ENCODE data around the gene DHX36. TPM values are rescaled to one million over a fixed set of nuclear protein-coding genes. Genes with fewer than 3 reads are reported as not detected.

DHX36 gene
- total and polyA plus RNA-seq, 5 experiments from 2014 or later = 15.2 to 121 (median 16.6) TPM

GRCh38 chr3:154316974-154317767, 7.1 kb downstream of the DHX36 start:
- no peak for ATAC-seq
- no peaks in the 10 kb centered on the region for H3K27me3 Mint-ChIP-seq
- DNase-seq = no peak
- no peaks in the 10 kb centered on the region for H3K9me3 Mint-ChIP-seq
- H3K27ac Mint-ChIP-seq = peak overlapping the region in 9 of 10 donors; percentile 8 to 73 (median 35)
- peaks cover 0 to 58% (median 23%) of the 10 kb centered on the region in 3 donors for H3K36me3 Mint-ChIP-seq
- peaks cover 0 to 27% (median 14%) of the 10 kb centered on the region in 4 donors for H3K4me1 Mint-ChIP-seq
- POLR2A ChIA-PET = no interaction called here
- H3K4me3 Mint-ChIP-seq = peak overlapping the region in 7 of 10 donors; percentile 22 to 68 (median 43)

DNA sequence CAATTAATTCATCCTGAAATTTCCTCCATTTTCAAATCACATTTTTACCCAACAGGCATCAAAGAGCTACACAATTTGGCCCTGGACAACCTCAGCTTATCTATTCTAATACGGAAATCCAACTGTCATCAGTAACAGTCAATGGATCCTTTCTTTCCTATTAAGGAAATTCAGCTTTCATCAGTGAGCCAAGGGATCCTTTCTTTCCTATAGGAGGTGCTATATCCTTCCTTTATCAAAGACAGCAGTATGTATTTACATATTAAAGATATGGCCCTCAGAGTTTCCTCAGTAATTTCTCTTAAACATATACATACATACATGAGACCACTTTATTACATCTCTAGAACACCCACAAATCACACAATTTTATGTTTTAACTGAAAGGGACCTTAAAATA, 10.1 kb downstream of the DHX36 start:
- POLR2A ChIA-PET = no interaction called here
- peak overlapping the region in 3 of 10 donors; percentile 33 to 83 (median 61) for H3K27ac Mint-ChIP-seq
- peaks cover 0 to 68% (median 18%) of the 10 kb centered on the region in 3 donors for H3K36me3 Mint-ChIP-seq
- DNase-seq = no peak
- H3K9me3 Mint-ChIP-seq = no peaks in the 10 kb centered on the region
- no peak for ATAC-seq
- H3K4me1 Mint-ChIP-seq = peaks cover 0 to 16% (median 10%) of the 10 kb centered on the region in 4 donors
- H3K27me3 Mint-ChIP-seq = no peaks in the 10 kb centered on the region
- H3K4me3 Mint-ChIP-seq = no peak overlapping the region

- no peak for DNase-seq
- Mint-ChIP-seq H3K27ac (no peak overlapping the region), H3K27me3 (no peaks in the 10 kb centered on the region), H3K36me3 (peaks cover 0 to 80% (median 20%) of the 10 kb centered on the region in 3 donors), H3K4me1 (peaks cover 8 to 24% (median 15%) of the 10 kb centered on the region in 4 donors), H3K9me3 (no peaks in the 10 kb centered on the region), H3K4me3 (no peak overlapping the region)
- POLR2A ChIA-PET = no interaction called here
- ATAC-seq = no peak
These were observed 13.4 kb downstream of the DHX36 start for GRCh38 chr3:154310840-154311239.

GRCh38 chr3:154307363-154307762, 16.9 kb downstream of the DHX36 start:
- no peaks in the 10 kb centered on the region for H3K9me3 Mint-ChIP-seq
- POLR2A ChIA-PET = no interaction called here
- H3K4me1 Mint-ChIP-seq = peaks cover 8 to 13% (median 12%) of the 10 kb centered on the region in 4 donors
- H3K27me3 Mint-ChIP-seq = no peaks in the 10 kb centered on the region
- DNase-seq = no peak
- no peak for ATAC-seq
- H3K36me3 Mint-ChIP-seq = peaks cover 2 to 80% (median 8%) of the 10 kb centered on the region in 3 donors
- no peak overlapping the region for H3K4me3 Mint-ChIP-seq
- H3K27ac Mint-ChIP-seq = peak overlapping the region in 6 of 10 donors; percentile 3 to 70 (median 22)

DNA sequence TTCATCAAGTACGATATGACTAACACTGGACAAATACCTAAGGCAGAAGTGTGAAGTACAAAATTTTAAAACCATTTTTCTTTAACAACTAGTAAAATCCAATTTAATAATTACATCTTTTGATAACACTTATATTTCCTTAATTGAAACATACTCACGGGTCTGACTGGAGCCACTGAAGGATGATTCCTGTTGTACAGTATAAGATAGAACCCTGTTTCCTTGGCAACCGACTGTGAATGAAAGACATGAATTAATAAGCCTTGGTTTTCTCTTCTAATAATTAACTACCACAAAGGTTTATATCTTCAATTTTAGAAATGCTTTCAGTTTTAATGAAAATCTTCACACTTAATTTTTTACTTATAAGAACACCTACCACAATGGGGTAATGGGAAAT, 19.4 kb downstream of the DHX36 start:
- peaks cover 4 to 93% (median 14%) of the 10 kb centered on the region in 3 donors for H3K36me3 Mint-ChIP-seq
- ATAC-seq (no peak), DNase-seq (no peak)
- peaks cover 9 to 13% (median 12%) of the 10 kb centered on the region in 4 donors for H3K4me1 Mint-ChIP-seq
- H3K27ac Mint-ChIP-seq = peak overlapping the region in 2 of 10 donors; percentile 29 to 31
- POLR2A ChIA-PET = no interaction called here
- no peaks in the 10 kb centered on the region for H3K9me3 Mint-ChIP-seq
- H3K4me3 Mint-ChIP-seq = no peak overlapping the region
- H3K27me3 Mint-ChIP-seq = no peaks in the 10 kb centered on the region

GRCh38 chr3:154304116-154304786, 20.0 kb downstream of the DHX36 start:
- ATAC-seq (no peak), DNase-seq (no peak)
- Mint-ChIP-seq H3K27me3 (no peaks in the 10 kb centered on the region), H3K27ac (peak overlapping the region in 1 of 10 donors; percentile 55), H3K9me3 (no peaks in the 10 kb centered on the region), H3K4me3 (no peak overlapping the region), H3K36me3 (peaks cover 4 to 92% (median 17%) of the 10 kb centered on the region in 3 donors), H3K4me1 (peaks cover 9 to 13% (median 12%) of the 10 kb centered on the region in 4 donors)
- POLR2A ChIA-PET = no interaction called here

- POLR2A ChIA-PET = no interaction called here
- Mint-ChIP-seq H3K4me1 (peaks cover 0 to 4% (median 2%) of the 10 kb centered on the region in 4 donors), H3K36me3 (peaks cover 4 to 88% (median 23%) of the 10 kb centered on the region in 3 donors), H3K27me3 (no peaks in the 10 kb centered on the region), H3K27ac (peak overlapping the region in 2 of 10 donors; percentile 42 to 65), H3K9me3 (no peaks in the 10 kb centered on the region), H3K4me3 (no peak overlapping the region)
- ATAC-seq = no peak
- DNase-seq = no peak
These were observed 22.7 kb downstream of the DHX36 start for GRCh38 chr3:154301561-154301960.

DNA sequence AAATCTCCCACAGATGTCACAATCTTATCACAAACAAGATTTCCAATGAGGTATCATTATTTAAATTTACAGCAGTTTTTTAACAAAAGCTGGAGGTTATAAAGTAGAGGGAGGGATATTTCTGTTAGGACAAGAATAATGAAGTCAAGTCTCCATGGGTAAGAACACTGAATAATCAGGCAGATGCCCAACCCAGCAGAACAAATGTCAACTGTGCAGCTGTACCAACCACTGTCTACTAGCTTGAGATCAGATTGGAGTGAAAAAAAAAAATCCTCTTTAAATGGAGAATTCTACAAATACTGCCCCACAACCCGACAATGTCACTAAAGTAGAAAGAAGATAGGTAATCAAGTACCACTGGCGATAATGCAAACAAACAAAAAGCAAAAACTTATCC, 30.3 kb downstream of the DHX36 start:
- Mint-ChIP-seq H3K27me3 (no peaks in the 10 kb centered on the region), H3K4me1 (peaks cover 0 to 6% (median 0%) of the 10 kb centered on the region in 4 donors), H3K27ac (peak overlapping the region in 7 of 10 donors; percentile 1 to 76 (median 19)), H3K9me3 (no peaks in the 10 kb centered on the region), H3K36me3 (peaks cover 7 to 85% (median 42%) of the 10 kb centered on the region in 3 donors), H3K4me3 (no peak overlapping the region)
- POLR2A ChIA-PET = no interaction called here
- ATAC-seq (no peak), DNase-seq (no peak)

DNA sequence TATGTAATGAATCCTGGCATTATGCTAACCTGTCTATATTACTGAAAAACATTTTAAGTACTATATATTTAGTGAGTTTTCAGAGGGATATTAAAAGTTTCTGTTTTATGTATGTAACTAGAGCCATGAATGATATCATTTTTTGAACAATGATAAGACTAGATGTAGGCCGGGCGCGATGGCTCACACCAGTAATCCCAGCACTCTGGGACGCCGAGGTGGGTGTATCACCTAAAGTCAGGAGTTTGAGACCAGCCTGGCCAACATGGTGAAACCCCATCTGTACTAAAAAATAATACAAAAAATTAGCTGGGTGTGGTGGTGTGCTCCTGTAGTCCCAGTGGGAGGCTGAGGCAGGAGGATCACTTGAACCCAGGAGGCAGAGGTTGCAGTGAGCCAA, 34.1 kb downstream of the DHX36 start:
- Mint-ChIP-seq H3K27me3 (no peaks in the 10 kb centered on the region), H3K9me3 (no peaks in the 10 kb centered on the region), H3K4me1 (peaks cover 0 to 5% (median under 1%) of the 10 kb centered on the region in 4 donors), H3K36me3 (peaks cover 12 to 91% (median 43%) of the 10 kb centered on the region in 3 donors), H3K27ac (peak overlapping the region in 3 of 10 donors; percentile 27 to 42 (median 41)), H3K4me3 (no peak overlapping the region)
- DNase-seq (no peak), ATAC-seq (no peak)
- POLR2A ChIA-PET = no interaction called here

GRCh38 chr3:154285221-154285620, 39.1 kb downstream of the DHX36 start:
- H3K36me3 Mint-ChIP-seq = peaks cover 4 to 93% (median 35%) of the 10 kb centered on the region in 3 donors

DNA sequence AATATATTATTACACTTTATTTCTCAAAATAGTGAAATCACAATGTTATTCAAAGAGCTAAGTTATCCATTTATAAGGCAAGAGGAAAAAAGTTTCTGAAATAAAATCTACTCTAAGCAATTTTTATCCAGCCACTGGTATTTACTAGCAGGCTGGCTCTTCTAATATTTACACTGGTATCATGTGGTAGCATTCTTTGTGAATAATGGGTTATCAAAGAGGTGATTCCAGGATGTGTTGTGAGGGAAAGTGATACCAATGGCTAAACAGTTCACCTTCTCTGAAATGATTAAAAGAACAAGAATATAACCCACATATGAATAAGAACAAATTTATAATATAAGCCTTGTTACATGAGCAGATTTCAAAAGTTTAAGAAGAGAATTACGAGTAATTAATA, 44.1 kb downstream of the DHX36 start:
- POLR2A ChIA-PET = no interaction called here
- DNase-seq (no peak), ATAC-seq (no peak)
- peaks cover 0 to 1% (median under 1%) of the 10 kb centered on the region in 4 donors for H3K4me1 Mint-ChIP-seq
- no peak overlapping the region for H3K4me3 Mint-ChIP-seq
- peaks cover 3 to 88% (median 39%) of the 10 kb centered on the region in 3 donors for H3K36me3 Mint-ChIP-seq
- H3K9me3 Mint-ChIP-seq = no peaks in the 10 kb centered on the region
- peak overlapping the region in 3 of 10 donors; percentile 22 to 53 (median 29) for H3K27ac Mint-ChIP-seq
- no peaks in the 10 kb centered on the region for H3K27me3 Mint-ChIP-seq

More at GRCh38 chr3:154285221-154285620, 39.1 kb downstream of the DHX36 start:
- DNase-seq (no peak), ATAC-seq (no peak)
- Mint-ChIP-seq H3K4me3 (peak overlapping the region in 1 of 10 donors; percentile 38), H3K27me3 (no peaks in the 10 kb centered on the region), H3K27ac (peak overlapping the region in 3 of 10 donors; percentile 27 to 63 (median 34)), H3K4me1 (peaks cover 0 to 5% (median 2%) of the 10 kb centered on the region in 4 donors), H3K9me3 (no peaks in the 10 kb centered on the region)
- POLR2A ChIA-PET = no interaction called here

- POLR2A ChIA-PET = no interaction called here
- Mint-ChIP-seq H3K4me1 (peaks cover 0 to 5% (median 0%) of the 10 kb centered on the region in 4 donors), H3K4me3 (no peak overlapping the region), H3K9me3 (no peaks in the 10 kb centered on the region), H3K27me3 (no peaks in the 10 kb centered on the region), H3K27ac (no peak overlapping the region), H3K36me3 (peaks cover 10 to 87% (median 55%) of the 10 kb centered on the region in 3 donors)
- no peak for ATAC-seq
- no peak for DNase-seq
These were observed 48.3 kb downstream of the DHX36 start for GRCh38 chr3:154275965-154276364.

DNA sequence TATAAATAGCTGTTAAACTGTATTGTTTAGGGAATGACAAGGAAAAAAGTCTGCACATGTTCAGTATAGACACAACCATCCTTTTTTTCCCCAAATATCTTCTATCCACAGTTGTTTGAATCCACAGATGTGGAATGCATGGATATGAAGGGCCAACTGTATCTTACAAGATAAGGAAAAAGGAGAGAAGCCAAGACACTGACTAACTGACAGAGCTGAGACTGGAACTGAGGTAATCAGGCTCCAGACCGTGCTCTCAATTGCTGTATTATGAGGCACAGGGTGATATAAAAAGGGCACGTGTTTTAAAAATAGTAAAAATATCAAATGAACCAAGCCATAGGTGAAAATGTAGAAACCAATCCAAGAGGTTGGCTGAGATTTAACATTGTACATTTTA, 49.0 kb downstream of the DHX36 start:
- no peak for ATAC-seq
- Mint-ChIP-seq H3K27me3 (no peaks in the 10 kb centered on the region), H3K4me3 (no peak overlapping the region), H3K27ac (peak overlapping the region in 2 of 10 donors; percentile 3 to 91), H3K36me3 (peaks cover 10 to 87% (median 52%) of the 10 kb centered on the region in 3 donors), H3K9me3 (no peaks in the 10 kb centered on the region), H3K4me1 (peaks cover 0 to 5% (median 0%) of the 10 kb centered on the region in 4 donors)
- no peak for DNase-seq
- POLR2A ChIA-PET = no interaction called here
